Adrenal gland (tissue), 5 donors: ENCODE results near the gene RALGPS1.

Source experiments
- CTCF ChIP-seq, 6 experiments: fragments of 450-650 bp in 4 of 6; fragments of 200-600 bp in 2 of 6; sonication (generic) in 1 of 6; IDR thresholded peaks; 1 replicate in 5 of 6; 2 replicates in 1 of 6; pipeline versions ENCODE4 v1.5.1 to v1.8.0; 2016 to 2021; ENCODE audit warnings: antibody characterized with exemption in 6 of 6, mild to moderate bottlenecking in 2 of 6, moderate library complexity in 1 of 6
- POLR2A ChIP-seq, 2 donors: fragments of 450-650 bp; IDR thresholded peaks; one replicate each; pipeline ENCODE4 v1.6.1; 2017; ENCODE audit warnings: antibody characterized with exemption in 2 of 2, mild to moderate bottlenecking in 2 of 2, moderate library complexity in 1 of 2
- donor health status: DM: no; HTN: no; CAD: no.

DNA sequence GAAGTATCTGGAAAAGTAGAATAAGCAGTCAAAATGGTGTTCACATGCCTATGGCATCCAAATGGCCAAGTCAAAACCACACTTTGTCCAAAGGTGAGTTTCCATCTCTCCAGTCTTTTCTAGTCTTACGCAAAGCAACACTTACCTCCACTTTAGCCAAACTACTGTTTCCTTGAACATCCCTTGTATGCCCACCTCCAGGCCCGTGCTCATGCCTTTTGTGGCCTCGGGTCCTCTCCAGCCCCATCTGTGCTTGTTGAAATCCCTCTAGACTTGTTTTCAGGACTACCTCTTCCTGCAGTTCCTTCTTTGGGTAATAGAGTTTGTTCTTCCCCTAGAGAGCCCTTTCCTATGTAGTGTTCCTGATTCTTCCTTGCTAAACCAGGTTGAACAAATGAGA, 146.8 kb downstream of the RALGPS1 start:
- TF ChIP-seq CTCF (IDR thresholded peaks at IDR 0.05) (no peak), POLR2A (IDR thresholded peaks at IDR 0.05) (no peak)
